NB4 (cell line): ENCODE results near the gene ADAMTS7.
"Not testable (repeated sequence)": the region's sequence is repeated elsewhere in the genome, so short reads cannot be mapped to it uniquely, and the experiment has no call there.

Source experiments
- POLR2A ChIP-seq: IDR thresholded peaks from 2 replicates; pipeline ENCODE4 v1.6.1; 2011; ENCODE audit warnings: mild to moderate bottlenecking; ENCODE audit not compliant: insufficient read length; ENCODE audit errors: extremely low read depth
- TF ChIP-seq, protein P1 (sequence below): IDR thresholded peaks from one replicate; pipeline ENCODE4 v1.5.1; 2012; ENCODE audit warnings: low read depth, low read length
- TF ChIP-seq, protein P2 (sequence below): IDR thresholded peaks from 2 replicates; pipeline ENCODE4 v1.6.1; 2011; ENCODE audit warnings: low read depth, low read length

DNA sequence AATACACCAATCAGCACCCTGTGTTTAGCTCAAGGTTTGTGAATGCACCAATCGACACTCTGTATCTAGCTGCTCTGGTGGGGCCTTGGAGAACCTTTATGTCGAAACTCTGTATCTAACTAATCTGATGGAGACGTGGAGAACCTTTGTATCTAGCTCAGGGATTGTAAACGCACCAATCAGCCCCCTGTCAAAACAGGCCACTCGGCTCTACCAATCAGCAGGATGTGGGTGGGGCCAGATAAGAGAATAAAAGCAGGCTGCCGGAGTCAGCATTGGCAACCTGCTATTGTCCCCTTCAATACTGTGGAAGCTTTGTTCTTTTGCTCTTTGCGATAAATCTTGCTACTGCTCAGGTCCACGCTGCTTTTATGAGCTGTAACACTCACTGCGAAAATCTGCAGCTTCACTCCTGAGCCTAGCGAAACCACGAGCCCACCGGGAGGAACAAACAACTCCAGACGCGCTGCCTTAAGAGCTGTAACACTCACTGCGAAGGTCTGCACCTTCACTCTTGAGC, 36.2 kb upstream of the ADAMTS7 start:
- TF ChIP-seq, protein P1, sequence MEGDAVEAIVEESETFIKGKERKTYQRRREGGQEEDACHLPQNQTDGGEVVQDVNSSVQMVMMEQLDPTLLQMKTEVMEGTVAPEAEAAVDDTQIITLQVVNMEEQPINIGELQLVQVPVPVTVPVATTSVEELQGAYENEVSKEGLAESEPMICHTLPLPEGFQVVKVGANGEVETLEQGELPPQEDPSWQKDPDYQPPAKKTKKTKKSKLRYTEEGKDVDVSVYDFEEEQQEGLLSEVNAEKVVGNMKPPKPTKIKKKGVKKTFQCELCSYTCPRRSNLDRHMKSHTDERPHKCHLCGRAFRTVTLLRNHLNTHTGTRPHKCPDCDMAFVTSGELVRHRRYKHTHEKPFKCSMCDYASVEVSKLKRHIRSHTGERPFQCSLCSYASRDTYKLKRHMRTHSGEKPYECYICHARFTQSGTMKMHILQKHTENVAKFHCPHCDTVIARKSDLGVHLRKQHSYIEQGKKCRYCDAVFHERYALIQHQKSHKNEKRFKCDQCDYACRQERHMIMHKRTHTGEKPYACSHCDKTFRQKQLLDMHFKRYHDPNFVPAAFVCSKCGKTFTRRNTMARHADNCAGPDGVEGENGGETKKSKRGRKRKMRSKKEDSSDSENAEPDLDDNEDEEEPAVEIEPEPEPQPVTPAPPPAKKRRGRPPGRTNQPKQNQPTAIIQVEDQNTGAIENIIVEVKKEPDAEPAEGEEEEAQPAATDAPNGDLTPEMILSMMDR = not testable (repeated sequence)
- TF ChIP-seq, protein P2, sequence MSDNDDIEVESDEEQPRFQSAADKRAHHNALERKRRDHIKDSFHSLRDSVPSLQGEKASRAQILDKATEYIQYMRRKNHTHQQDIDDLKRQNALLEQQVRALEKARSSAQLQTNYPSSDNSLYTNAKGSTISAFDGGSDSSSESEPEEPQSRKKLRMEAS = not testable (repeated sequence)
- not testable (repeated sequence) for TF ChIP-seq POLR2A
